RCC 7860 (cell line): ENCODE data around the gene PTPRN2.
"Not testable (repeated sequence)": the region's sequence is repeated elsewhere in the genome, so short reads cannot be mapped to it uniquely, and the experiment has no call there.

Source experiments
- DNase-seq: peaks from one replicate; pipeline ENCODE4 v3.0.0-alpha.2; 2015; ENCODE audit warnings: low spot score
- FAIRE-seq: peaks from 2 replicates; lab custom pipeline; 2012; peaks lifted over from hg19 to GRCh38; lab: Jason Lieb, UNC

Gene PTPRN2

GRCh38 chr7:157895520-157896375, 691.9 kb downstream of the PTPRN2 start:
- FAIRE-seq (no peak), DNase-seq (no peak)

- not testable (repeated sequence) for DNase-seq, FAIRE-seq
Measured at GRCh38 chr7:157895098-157895497, 692.5 kb downstream of the PTPRN2 start.

DNA sequence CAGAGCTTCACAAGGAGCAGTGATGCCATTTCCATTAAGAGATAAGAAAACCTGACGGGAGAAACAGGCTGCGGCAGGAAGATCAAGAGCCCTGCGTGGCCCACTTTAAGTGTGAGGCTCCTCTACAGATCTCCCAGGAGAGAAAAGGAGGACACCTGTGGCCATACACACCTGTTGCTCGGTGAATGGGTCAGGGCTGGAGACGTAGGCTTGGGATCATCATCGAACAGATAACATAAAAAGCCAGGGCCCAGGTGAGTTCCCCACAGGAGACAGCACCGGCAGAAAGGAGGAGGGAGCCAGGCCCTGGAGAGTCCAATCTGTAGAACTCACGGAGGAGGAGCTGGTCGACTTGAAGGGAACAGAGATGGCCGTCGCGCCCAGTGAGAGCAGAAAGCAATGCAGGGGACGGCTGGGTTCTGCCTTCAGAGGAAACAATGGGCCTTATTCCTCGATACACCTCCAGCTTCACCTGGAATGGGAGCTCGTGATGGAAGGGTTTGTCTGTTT, 694.0 kb downstream of the PTPRN2 start:
- DNase-seq (no peak), FAIRE-seq (no peak)

- FAIRE-seq (no peak), DNase-seq (no peak)
Measured at GRCh38 chr7:157892751-157893523, 694.7 kb downstream of the PTPRN2 start.

- DNase-seq (no peak), FAIRE-seq (no peak)
Measured at GRCh38 chr7:157890921-157891401, 696.7 kb downstream of the PTPRN2 start.

DNA sequence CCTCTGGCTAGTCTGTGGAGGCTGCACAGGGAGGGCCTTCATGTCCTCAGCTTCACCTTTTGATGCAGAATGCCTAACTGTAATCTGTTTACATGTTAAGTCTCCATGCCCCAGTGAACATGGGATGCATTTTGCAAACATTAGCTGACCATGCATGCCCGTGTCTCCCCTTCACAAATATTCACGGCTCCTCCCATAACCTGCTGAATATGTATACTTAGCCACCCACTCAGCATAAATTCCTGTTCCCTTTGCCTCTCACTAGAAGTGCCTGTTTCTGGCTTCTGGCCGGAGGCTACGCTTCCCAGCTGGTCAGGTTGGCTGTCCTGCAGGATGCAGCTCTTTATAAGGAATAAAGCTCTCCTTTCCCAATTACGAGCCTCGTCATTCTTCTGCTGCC, 698.1 kb downstream of the PTPRN2 start:
- FAIRE-seq (no peak), DNase-seq (no peak)

- FAIRE-seq: no peak
- no peak for DNase-seq
Measured at GRCh38 chr7:157888579-157888978, 699.0 kb downstream of the PTPRN2 start.

- no peak for DNase-seq
- no peak for FAIRE-seq
Measured at GRCh38 chr7:157887400-157887799, 700.2 kb downstream of the PTPRN2 start.

- FAIRE-seq: no peak
- no peak for DNase-seq
Measured at GRCh38 chr7:157886711-157887110, 700.9 kb downstream of the PTPRN2 start.

GRCh38 chr7:157886266-157886665, 701.4 kb downstream of the PTPRN2 start:
- no peak for DNase-seq
- FAIRE-seq: no peak

DNA sequence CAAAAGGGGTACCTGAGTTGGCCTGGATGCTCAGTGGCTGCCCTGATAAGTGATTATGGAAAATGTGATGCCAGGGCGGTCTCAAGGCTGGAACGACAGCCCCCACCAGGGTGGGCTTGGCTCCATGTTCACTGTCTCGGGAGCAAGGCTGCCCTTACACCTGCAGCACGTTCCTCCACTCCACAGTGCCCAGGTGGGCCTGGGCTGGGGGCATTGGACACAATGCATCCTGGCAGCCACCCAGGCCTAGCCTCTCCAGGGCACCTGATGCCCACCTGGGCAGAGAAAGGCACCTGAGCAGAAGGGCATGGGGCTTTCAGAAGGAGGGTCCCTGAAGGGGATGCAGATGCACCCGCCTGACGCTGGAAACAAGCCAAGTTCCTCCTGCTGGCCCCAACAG, 702.5 kb downstream of the PTPRN2 start:
- no peak for FAIRE-seq
- no peak for DNase-seq

DNA sequence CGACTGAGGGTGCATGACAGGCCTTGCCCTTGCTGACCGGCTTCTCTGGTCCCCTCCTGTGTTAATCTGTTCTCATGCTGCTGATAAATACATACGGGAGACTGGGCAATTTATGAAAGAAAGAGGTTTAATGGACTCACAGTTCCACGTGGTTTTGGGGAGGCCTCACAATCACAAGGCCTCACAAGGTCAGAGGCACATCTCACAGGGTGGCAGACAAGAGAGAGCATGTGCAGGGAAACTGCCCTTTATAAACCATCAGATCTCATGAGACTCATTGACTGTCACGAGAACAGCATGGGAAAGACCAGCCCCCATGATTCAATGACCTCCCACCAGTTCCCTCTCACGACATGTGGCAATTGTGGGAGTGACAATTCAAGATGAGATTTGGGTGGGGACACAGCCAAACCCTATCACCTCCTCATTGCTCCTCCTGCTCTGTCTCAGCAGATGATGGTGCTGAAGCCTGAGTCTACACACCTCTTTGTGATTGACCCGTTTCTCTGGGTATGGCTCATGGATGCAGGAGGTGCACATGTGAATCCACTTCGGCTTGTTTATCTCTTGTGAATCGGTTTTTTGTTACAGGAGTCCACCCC, 703.1 kb downstream of the PTPRN2 start:
- DNase-seq (no peak), FAIRE-seq (no peak)

GRCh38 chr7:157881048-157881771, 706.4 kb downstream of the PTPRN2 start:
- FAIRE-seq (no peak), DNase-seq (no peak)

DNA sequence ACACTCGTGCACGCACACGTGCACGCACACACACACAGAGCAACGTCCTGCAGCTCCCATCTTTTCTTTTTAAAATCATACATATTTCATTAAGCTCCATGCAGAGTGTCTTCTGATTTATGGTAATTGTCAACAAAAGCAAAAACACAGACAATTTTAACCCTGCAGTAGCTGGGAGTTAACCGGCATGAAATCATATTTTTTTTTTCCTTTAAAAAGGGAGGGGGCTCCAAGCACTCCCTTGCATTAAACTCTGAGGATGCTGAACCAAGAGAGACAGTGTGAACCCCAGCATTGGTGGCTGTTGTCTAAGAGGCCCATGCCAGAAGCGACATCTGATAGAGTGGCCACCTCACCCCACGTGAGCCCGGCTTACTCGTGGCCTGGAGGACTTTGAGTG, 708.2 kb downstream of the PTPRN2 start:
- DNase-seq: no peak
- no peak for FAIRE-seq

DNA sequence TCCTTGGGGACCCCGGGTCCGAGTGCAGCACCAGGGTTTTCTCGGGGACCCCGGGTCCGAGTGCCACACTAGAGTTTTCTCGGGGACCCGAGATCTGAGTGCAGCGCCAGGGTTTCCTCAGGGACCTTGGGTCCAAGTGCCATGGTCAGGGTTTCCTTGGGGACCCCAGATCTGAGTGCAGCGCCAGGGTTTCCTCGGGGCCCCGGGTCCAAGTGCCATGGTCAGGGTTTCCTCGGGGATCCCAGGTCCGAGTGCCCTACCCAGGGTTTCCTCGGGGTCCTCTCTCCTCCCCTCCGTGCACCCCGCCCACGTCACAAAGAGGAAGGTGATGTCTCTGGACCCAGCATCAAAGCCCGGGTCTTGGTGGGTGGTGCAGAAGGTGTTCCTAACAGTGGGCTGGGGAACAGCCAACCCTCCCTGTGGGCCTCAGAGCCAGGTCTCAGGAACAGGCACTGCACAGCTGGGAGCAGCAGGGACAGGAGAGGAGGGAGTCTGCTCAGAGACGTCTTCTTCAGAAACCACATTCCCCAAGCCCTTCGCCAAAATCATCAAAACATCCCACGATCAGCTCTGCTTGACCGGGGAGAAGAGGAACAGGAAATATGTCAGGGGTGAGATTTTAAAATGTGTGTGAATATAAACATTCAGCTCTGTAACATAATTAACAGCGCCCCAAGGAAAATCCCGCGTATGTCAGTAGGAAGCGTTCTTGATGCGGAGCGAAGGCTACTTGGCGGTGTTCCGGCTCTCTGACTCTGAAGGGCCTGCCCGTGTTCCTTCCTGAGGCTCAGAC, 710.1 kb downstream of the PTPRN2 start:
- FAIRE-seq (no peak), DNase-seq (no peak)

GRCh38 chr7:157876469-157877285, 710.9 kb downstream of the PTPRN2 start:
- FAIRE-seq (no peak), DNase-seq (no peak)

DNA sequence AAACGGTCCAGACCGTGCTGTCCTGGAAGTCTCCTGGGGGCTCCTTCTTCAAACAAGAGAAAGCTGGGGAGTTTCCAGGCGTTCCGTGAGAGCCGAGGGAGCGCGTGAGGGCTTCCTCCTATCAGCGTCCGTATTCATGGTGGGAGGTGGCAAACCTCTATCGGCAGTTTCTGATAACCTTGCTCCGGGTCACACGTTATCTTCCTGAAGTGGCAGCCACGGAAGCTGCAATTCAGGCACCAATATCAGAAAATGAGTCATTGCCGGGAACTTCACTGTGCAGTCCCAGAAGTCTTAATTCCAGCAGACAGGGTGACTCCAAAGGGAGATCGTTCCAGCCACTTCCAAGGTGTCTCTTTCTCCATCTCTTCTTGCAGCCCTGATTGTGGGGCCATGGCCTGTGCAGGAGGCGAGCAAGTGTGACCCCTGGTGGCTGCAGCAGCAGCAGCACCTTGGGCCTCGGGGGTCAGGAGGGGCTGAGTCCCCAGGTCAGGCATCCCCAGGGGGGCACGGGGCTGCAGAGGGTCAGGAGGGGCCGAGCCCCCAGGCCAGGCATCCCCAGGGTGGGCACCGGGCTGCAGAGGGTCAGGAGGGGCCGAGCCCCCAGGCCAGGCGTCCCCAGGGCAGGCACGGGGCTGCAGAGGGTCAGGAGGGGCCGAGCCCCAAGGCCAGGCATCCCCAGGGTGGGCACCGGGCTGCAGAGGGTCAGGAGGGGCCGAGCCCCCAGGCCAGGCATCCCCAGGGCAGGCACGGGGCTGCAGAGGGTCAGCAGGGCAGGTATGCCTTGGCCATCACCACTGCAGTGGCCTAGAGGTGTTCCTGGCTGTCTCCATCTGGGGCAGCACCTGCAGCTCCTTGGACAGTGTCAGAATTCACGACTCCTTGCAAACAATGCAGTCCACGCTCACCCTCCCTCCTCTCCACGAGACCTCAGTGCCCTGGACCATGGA, 712.1 kb downstream of the PTPRN2 start:
- DNase-seq (no peak), FAIRE-seq (no peak)

DNA sequence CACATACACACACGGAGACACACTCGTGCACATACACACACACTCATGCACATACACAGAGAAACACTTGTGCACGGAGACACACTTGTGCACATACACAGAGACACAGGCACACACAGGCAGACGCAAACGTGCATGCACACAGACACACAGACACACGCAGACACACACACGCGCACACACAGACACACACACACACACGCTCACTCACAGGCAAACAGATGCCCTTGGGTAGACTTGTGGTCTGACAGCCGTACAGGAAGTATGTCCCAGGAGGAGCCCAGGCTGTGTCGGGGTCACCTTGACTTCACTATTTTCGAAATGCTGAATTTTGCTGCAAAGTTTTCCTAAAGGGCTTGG, 712.8 kb downstream of the PTPRN2 start:
- DNase-seq (no peak), FAIRE-seq (no peak)
